Large intestine (tissue), 3 donors: ENCODE results near the gene MIB1. TPM values are rescaled to one million over a fixed set of nuclear protein-coding genes. Genes with fewer than 3 reads are reported as not detected.

ENCODE experiments used
- DNase-seq, 2 donors: peaks; one replicate each; pipeline versions ENCODE4 v3.0.0 to v3.0.0-alpha.2; 2013
- H3K27ac ChIP-seq: one replicate; pipeline ENCODE4 v1.5.1; 2013; ENCODE audit warnings: low read length
- H3K27me3 ChIP-seq: 2 replicates; pipeline ENCODE4 v1.6.1; 2013; ENCODE audit warnings: low read length; ENCODE audit not compliant: control insufficient read depth, insufficient read depth
- H3K36me3 ChIP-seq: 2 replicates; pipeline ENCODE4 v1.6.1; 2013; ENCODE audit warnings: low read length; ENCODE audit not compliant: control insufficient read depth, insufficient read depth
- H3K4me1 ChIP-seq: one replicate; pipeline ENCODE4 v1.6.1; 2013; ENCODE audit warnings: low read length; ENCODE audit not compliant: control insufficient read depth, insufficient read depth
- H3K4me3 ChIP-seq: one replicate; pipeline ENCODE4 v1.5.1; 2013; ENCODE audit warnings: low read length
- H3K9me3 ChIP-seq: one replicate; pipeline ENCODE4 v1.6.1; 2013; ENCODE audit warnings: mild to moderate bottlenecking, low read depth, low read length, moderate library complexity; ENCODE audit not compliant: control insufficient read depth
- WGBS: methylation state at CpG from one replicate; pipeline ENCODE4 v1.1.5; 2013; ENCODE audit warnings: low lambda C conversion rate; ENCODE audit not compliant: insufficient coverage; 5-methylcytosine and 5-hydroxymethylcytosine counted together
- polyA plus RNA-seq: library from polyadenylated mRNA; unstranded; fragments of 120-200 nt; gene quantifications from one replicate; pipeline ENCODE4 v1.2.1, GENCODE V29; 2013

MIB1 gene
- polyA plus RNA-seq, 1 donor: 25.4 TPM

- Histone ChIP-seq H3K4me3 (no peak overlapping the region), H3K36me3 (no peaks in the 10 kb centered on the region), H3K9me3 (no peaks in the 10 kb centered on the region), H3K27ac (no peak overlapping the region), H3K4me1 (peaks cover 24% of the 10 kb centered on the region), H3K27me3 (no peaks in the 10 kb centered on the region)
- DNase-seq: no peak
- 73% methylated on average over 3 of the region's 6 CpGs for WGBS
Measured at GRCh38 chr18:21904856-21905255, 164.3 kb downstream of the MIB1 start.

GRCh38 chr18:21907451-21907850 is 166.9 kb downstream of the MIB1 start:
- no peaks in the 10 kb centered on the region for H3K9me3 ChIP-seq
- peaks cover 15% of the 10 kb centered on the region for H3K4me1 ChIP-seq
- H3K36me3 ChIP-seq: no peaks in the 10 kb centered on the region
- WGBS: no CpG with 5 or more reads among the region's 7 CpGs
- H3K27me3 ChIP-seq: no peaks in the 10 kb centered on the region
- no peak overlapping the region for H3K27ac ChIP-seq
- no peak for DNase-seq
- no peak overlapping the region for H3K4me3 ChIP-seq

DNA sequence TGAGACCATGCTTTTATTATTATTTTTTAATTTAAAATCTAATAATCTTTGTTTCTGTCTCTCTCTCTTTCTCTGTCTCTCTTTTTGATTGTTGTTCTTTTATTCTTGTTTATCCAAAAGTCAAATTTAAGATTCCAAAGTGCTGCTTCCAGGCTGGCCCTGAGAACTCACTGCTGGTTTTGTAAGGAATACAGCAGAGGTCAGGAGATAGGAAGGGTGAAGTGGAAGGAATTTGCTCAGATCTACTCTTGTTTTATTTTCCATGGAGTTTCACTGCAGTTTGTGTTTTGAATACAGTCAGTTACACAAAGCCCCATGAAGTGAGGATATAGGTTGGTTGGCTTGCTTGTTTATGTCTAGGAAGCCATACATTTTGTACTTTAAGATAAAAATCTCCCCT is 168.1 kb downstream of the MIB1 start:
- H3K4me3 ChIP-seq: no peak overlapping the region
- no peak for DNase-seq

DNA sequence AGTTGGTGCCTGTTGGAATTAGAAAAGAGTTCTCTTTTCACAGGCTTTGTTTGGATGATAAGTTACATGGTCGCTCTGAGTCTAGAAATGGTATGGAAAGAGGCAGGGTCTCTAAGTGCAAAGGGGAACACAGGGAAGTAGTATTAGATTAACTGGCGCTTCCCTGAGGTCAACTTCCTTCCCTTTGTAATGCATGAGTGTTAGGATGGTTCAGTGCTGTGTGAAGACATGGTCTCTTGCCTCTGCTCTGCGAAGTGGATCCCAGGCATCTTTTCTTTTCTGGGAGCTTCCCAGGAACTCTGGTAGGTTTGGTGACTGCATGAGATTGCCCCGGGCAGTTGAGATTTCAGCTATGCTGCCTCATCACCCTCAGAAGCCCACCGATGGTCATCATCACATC is 170.3 kb downstream of the MIB1 start:
- no CpG with 5 or more reads among the region's 5 CpGs for WGBS
- Histone ChIP-seq H3K4me3 (no peak overlapping the region), H3K9me3 (no peaks in the 10 kb centered on the region), H3K27me3 (no peaks in the 10 kb centered on the region), H3K36me3 (no peaks in the 10 kb centered on the region), H3K27ac (no peak overlapping the region), H3K4me1 (peaks cover 13% of the 10 kb centered on the region)
- DNase-seq: no peak

More for the DNA sequence above, 168.1 kb downstream of the MIB1 start:
- H3K9me3 ChIP-seq: no peaks in the 10 kb centered on the region
- H3K27me3 ChIP-seq: no peaks in the 10 kb centered on the region
- no peaks in the 10 kb centered on the region for H3K36me3 ChIP-seq
- H3K27ac ChIP-seq: no peak overlapping the region
- peaks cover 19% of the 10 kb centered on the region for H3K4me1 ChIP-seq

GRCh38 chr18:21911551-21911950 is 171.0 kb downstream of the MIB1 start:
- DNase-seq: no peak
- Histone ChIP-seq H3K4me1 (peaks cover 13% of the 10 kb centered on the region), H3K4me3 (no peak overlapping the region), H3K9me3 (no peaks in the 10 kb centered on the region), H3K27me3 (no peaks in the 10 kb centered on the region), H3K36me3 (no peaks in the 10 kb centered on the region), H3K27ac (no peak overlapping the region)
- WGBS: 100% methylated on average over 1 of the region's 5 CpGs

- DNase-seq: peak in 1 of 2 donors; percentile 53
- H3K36me3 ChIP-seq: no peaks in the 10 kb centered on the region
- H3K27me3 ChIP-seq: no peaks in the 10 kb centered on the region
- H3K4me1 ChIP-seq: peaks cover 13% of the 10 kb centered on the region
- no CpG with 5 or more reads among the region's 5 CpGs for WGBS
- H3K4me3 ChIP-seq: no peak overlapping the region
- no peak overlapping the region for H3K27ac ChIP-seq
- H3K9me3 ChIP-seq: no peaks in the 10 kb centered on the region
Measured at GRCh38 chr18:21912339-21913239, 172.0 kb downstream of the MIB1 start.

GRCh38 chr18:21914739-21915319 is 174.2 kb downstream of the MIB1 start:
- peaks cover 9% of the 10 kb centered on the region for H3K9me3 ChIP-seq
- no peak overlapping the region for H3K27ac ChIP-seq
- H3K27me3 ChIP-seq: no peaks in the 10 kb centered on the region
- H3K4me3 ChIP-seq: no peak overlapping the region
- no peaks in the 10 kb centered on the region for H3K36me3 ChIP-seq
- DNase-seq: peak; percentile 48 to 57
- H3K4me1 ChIP-seq: peaks cover 13% of the 10 kb centered on the region
- no CpG with 5 or more reads among the region's 2 CpGs for WGBS

- no CpG with 5 or more reads among the region's 9 CpGs for WGBS
- Histone ChIP-seq H3K9me3 (peaks cover 10% of the 10 kb centered on the region), H3K27me3 (no peaks in the 10 kb centered on the region), H3K27ac (no peak overlapping the region), H3K4me1 (peaks cover 13% of the 10 kb centered on the region), H3K36me3 (no peaks in the 10 kb centered on the region), H3K4me3 (no peak overlapping the region)
- DNase-seq: no peak
Measured at GRCh38 chr18:21915546-21915945, 175.0 kb downstream of the MIB1 start.

DNA sequence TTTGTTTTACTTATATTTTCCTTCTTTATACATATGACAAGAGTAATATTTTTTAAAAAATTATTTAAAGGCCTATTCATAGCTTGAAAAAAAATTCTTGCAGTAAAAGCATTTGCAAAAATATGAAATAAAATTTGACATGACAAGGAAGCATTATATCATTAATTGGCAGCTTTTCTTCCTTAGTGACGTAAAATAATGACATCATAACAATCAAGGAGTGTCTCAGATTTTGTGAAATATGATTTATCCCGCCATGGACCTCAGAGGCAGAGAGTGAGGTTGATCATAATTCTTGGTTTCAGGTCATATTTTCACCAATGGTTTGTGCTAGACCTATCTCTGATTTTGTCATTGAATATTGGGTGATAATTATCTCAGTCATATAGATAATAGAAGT is 176.0 kb downstream of the MIB1 start:
- Histone ChIP-seq H3K9me3 (peaks cover 10% of the 10 kb centered on the region), H3K27ac (no peak overlapping the region), H3K4me3 (no peak overlapping the region), H3K27me3 (no peaks in the 10 kb centered on the region), H3K4me1 (peaks cover 13% of the 10 kb centered on the region), H3K36me3 (no peaks in the 10 kb centered on the region)
- no peak for DNase-seq
- no CpG with 5 or more reads among the region's 2 CpGs for WGBS

DNA sequence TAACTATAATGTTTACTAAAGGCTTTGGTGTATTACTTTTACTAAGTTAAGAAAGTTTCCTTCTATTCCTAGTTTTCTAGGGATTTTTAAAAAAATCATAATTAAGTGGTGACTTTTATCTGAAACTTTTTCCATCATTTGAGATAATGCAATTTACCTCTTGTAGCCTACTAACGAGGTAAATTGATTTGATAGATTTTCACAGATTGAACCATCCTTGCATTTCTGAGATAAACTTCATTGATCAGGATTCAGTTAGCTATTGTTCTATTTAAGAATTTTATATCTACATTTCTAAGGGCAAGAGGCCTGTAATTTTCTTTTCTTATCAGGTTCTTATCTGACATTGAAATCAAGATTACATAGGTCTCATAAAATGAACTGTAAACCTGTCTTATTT is 178.1 kb downstream of the MIB1 start:
- no CpG with 5 or more reads among the region's 1 CpG for WGBS
- Histone ChIP-seq H3K27me3 (no peaks in the 10 kb centered on the region), H3K27ac (no peak overlapping the region), H3K36me3 (no peaks in the 10 kb centered on the region), H3K4me3 (no peak overlapping the region), H3K4me1 (no peaks in the 10 kb centered on the region), H3K9me3 (peaks cover 10% of the 10 kb centered on the region)
- DNase-seq: no peak
